Activated CD4-positive, alpha-beta T cell treated with anti-CD3 and anti-CD28 coated beads, Interleukin-2, Interleukin-6, amounts not matched to agents 100 ng/mL and 50 ng/mL, durations not matched to agents 16 hours and 8 hours (primary cell): ENCODE results near the gene ZRSR2.
"Not testable (repeated sequence)": the region's sequence is repeated elsewhere in the genome, so short reads cannot be mapped to it uniquely, and the experiment has no call there.

Experiments used
- DNase-seq: peaks from one replicate; pipeline ENCODE4 v3.0.0-alpha.2; 2020

ZRSR2 gene

DNA sequence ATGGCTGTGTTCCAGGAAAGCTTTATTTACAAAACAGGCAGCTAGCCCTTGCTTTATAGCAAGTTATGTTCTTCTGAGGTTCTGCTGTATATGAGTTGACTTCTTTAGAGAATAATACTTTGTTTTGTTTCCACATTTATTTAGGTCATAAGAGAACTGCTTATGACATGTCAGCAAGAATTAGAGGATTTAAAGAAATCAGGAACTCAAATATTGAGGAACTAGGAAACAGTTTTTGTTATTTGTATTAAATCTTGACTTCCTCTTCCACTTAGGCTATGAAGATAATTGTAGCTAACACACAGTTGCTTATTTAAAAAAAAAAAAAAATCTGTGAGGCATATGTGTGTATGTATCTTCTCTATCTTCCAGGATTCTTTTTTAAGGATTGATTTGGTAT is 14.3 kb downstream of the ZRSR2 start:
- DNase-seq: no peak

- DNase-seq: no peak
These were observed 18.0 kb downstream of the ZRSR2 start for GRCh38 chrX:15808254-15808653.

DNA sequence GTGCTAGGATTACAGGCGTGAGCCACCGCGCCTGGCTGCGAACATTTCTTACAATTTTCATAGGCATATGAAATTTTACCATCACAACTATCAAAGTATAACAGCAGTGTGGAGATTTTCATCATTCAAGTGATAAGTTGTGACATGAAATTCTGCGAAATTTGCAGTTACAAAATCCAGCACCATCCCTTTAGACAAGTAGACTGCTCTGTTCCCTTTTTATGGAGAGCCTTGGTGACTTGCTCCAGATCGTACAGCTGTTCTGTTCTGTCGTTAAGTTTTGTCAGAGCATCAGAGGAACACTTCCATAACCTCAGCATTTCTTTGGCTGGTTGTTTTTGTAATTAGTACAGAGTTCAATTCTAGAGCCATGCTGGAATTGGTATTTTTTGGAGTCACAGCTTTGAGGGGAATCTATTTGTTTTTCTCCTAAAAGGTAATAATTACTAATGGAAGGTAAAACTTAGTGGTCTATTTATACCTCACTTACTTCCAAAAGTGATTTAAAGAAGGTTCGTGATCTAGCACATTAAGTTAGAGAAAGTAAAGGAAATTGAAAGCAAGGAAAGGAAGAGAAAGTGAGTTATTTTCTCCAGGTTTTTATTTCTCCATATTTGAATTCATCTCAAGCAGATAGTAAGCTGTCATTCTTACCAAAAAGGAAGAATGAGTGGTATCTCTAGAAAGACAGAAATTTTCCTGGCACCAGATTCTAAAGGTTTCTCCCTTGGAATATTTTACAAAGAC is 22.1 kb downstream of the ZRSR2 start:
- no peak for DNase-seq

- DNase-seq: no peak
These were observed 23.1 kb downstream of the ZRSR2 start for GRCh38 chrX:15813416-15813815.

DNA sequence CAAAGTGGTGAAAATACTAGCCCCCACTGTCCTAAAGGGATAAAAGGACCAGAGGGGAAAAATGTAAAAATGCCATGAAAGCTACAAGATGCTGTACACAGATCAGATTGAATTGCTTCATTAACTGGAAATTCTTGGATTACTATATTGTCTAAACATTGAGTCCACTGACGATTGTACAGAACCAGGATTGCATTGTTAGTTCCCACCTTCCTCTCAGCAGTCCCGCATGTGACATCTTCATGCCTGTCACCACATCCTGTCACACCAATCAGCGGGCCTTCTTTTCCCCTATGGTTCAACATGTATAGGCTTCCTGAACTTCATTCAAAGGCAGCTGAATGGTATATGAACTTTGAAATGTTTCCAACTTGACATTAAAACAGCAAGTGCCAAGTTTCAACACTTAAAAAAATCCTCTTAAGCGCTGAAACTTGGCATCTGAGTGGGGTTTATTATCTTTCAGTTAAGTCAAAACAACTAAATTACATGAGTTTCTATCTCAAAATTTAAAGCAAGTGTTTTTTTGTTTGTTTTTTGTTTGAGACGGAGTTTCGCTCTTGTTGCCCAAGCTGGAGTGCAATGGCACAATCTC is 24.6 kb downstream of the ZRSR2 start:
- peak; percentile 17 for DNase-seq

DNA sequence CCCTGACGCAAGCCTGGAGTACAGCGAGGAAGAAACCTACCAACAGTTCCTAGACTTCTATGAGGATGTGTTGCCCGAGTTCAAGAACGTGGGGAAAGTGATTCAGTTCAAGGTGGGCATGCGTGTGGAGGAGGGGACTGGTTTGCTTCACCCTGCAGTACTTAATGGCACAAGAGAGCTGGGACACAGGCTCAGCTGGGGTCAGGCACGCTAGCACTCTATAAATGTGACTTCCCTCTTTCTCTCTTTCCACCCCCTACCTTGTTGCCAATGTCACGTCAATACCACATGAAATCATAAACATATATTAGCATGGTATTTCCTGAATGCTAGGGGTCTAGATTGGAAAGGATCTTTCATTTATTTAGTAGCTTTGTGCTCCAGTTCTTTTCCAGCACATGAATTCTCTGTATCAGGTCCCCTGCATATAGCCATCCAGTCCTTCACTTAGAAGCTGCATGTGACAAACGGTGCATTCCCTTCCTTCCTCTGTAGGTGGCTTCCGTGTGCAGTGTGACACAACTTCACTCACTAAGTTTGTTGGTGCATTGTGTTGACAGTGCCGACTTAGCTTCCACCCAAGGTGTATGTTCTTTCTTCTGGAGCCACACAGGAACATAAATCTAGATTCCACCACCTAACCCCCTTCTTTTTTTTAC is 25.6 kb downstream of the ZRSR2 start:
- DNase-seq: peak; percentile 57

DNA sequence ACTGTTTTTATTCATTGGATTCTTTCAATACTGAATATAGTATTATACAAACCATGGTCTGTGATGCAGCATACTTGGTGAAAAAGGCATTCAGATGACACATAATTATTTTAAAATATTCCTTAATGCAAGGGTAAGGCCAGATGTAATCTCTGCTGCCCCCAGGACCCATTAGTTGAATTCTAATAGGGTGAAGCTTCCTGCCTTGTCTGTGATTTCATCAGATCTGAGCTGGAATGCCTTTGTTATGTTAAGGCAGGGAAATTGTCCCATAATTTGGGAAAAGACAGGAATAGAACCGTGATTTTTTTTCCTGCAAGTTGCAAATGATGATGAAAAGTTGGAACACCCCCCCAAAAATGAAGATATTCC is 26.1 kb downstream of the ZRSR2 start:
- DNase-seq: no peak

DNA sequence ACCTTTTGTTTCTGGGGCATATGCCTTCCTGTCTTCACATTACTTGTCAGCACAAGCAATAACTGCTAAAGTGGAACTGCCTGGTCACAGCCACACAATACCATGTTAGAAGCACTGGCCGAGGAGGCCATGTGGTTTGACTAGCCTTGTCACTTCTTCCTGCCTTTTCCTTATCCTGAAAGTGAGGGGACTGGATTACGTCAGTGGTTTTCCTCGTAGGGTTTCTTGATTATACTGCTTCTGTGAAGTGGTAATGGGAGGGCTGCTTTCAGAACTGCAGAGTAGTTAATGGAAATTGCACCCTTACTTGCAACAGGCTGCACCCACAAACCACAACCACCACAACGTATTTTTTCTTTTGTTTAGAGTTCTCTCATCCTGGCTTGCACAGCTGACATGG is 26.6 kb downstream of the ZRSR2 start:
- DNase-seq: peak; percentile 79

DNA sequence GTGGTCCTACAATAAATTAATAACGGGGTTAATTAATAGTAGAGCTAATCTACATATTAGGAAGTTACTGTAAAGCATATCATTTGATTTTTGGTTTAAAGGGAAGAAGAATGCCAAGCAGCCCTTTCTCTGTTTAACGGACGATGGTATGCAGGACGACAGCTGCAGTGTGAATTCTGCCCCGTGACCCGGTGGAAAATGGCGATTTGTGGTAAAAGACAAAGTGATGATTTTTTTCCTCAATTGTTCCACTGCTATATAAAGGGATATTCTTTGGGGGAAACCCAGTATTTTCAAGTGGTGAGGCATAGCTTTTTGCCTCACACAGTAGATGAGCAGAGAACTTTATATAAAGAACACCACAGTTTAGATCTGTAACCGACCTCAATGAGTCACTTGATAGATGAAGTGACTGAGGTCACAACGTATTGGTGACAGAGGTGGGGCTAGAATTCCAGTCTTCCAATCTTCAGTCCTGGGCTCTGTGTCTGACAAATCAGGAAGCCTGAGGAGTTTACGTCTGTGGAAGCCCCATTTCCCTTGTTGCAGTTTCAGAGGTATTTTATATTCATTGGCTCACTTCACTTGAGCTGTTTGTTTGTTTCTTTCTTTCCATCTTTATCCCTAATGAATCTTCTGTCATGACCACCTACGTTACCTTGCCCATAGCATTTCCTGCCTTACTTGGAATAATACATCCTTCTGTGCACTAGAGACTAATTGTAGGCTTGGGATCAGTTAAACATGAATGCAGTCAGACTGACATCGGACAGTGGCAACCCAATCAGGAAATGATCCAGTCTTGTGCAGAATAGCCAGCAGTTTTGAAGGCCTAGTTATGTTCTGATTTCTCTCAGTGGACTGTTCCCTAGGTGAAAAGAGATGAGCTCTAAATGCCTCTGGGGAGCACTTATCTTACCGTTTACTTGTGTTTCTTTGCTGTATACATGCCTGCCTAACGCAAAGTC is 30.1 kb downstream of the ZRSR2 start:
- DNase-seq: peak; percentile 8

DNA sequence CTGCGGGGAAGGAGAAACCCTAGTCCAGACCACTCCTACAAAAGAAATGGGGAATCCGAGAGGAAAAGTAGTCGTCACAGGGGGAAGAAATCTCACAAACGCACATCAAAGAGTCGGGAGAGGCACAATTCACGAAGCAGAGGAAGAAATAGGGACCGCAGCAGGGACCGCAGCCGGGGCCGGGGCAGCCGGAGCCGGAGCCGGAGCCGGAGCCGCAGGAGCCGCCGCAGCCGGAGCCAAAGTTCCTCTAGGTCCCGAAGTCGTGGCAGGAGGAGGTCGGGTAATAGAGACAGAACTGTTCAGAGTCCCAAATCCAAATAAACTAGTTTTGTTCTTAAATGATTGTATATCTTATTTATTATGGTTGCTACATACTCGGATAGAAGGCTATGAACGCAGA is 32.6 kb downstream of the ZRSR2 start:
- no peak for DNase-seq

DNA sequence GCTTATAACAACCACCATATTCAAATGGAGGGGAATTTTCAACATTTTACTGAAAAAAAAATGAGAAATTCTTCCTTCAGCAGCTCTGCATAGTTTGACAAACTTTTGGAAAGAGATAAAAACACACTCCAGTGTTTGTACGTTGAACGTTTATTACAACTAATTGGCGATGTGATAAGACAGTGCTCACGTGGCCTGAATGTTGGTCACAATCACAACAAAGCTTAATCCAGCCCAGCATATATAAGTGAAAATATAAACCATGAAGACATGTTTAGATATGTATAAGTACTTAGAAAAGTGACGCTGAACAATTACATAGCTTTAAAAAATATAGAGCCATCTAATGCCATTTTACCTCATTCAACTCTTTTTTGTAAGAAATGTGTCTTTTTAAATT is 35.7 kb downstream of the ZRSR2 start:
- no peak for DNase-seq

- no peak for DNase-seq
These were observed 38.9 kb downstream of the ZRSR2 start for GRCh38 chrX:15829217-15829616.

DNA sequence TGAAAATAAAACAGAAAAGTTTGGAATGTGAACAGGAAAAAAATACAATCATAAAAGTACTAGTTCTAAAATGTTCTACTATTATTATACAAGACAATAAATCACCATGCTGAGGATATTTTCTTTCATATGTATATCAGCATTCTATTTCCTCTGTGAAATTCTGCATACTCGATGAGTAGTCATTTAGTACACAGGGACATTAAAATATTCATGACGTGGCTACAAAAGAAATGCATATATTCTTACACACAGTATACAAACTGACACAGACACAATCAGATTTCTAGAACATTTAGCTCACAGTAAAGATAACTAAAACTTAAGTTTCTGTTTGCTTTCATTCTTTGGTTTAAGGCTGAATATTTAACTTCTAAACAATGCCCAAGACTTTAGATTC is 41.1 kb downstream of the ZRSR2 start:
- not testable (repeated sequence) for DNase-seq

GRCh38 chrX:15834053-15834452 is 43.8 kb downstream of the ZRSR2 start:
- DNase-seq: no peak

DNA sequence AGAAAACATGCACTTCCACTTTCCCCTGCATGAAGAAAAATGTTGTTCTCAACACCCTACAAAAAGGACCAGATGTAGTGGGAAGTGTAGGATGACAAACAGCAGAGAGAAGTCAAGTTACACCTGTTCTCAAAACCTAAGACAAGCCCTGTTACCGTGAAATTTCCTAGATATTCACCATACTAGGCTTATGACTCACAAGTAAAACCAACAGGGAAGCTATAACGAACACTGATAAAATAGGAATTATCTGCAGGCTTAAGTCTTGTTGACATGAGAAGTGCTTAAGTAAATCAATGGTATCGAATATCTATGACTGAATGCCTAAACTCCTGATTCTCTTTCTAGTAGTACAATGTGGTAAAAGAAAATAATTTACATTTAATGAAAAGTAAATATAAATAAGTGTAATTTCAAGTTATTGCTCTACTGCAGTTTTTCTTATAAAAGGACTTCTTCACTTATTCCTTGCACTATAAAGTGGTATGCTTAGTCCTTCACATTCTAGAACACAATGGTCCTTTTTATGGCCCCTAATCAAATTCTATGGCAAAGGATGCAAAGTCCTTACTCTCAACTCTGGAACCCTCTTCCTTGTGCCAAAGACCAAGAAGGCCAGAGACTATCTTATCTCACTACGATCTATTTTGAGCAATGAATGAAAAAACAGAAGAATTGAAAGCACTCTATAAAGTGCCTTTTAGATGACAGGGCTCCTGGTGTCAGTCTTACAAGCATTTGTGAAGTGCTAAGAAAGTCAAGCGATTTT is 44.7 kb downstream of the ZRSR2 start:
- no peak for DNase-seq

GRCh38 chrX:15838017-15838416 is 47.7 kb downstream of the ZRSR2 start:
- DNase-seq: peak; percentile 9

DNA sequence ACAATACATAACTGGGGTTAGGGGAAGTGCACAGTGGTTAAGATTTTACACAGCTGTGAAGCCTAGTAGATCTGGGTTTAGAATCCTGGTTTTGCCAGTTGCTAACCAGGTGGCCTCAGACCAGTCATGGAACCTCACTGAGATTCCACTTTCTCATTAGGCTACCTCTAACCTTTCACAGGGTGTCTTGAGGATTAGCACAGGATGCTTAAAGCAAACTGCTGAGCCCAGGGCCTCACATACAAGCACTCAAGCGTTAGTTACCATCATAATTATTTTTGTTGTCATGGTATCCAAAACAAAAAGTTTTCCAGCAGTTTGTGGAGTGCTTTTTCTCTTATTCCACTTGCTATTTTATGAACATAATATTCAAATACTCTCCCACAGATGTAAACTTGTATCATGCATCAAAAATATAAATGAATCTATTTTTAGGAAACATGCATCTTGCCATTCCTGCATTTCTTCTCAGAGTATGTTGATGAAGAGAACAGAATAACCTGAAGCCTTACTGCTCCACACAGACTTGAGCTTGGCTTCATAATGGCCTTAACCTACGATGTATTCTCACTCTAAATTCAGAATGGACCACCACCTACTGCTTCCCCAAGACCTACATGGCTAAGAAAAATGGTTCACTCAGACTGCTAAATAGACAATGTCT is 51.7 kb downstream of the ZRSR2 start:
- no peak for DNase-seq

- DNase-seq: no peak
These were observed 53.7 kb downstream of the ZRSR2 start for GRCh38 chrX:15843960-15844359.

- no peak for DNase-seq
These were observed 58.3 kb downstream of the ZRSR2 start for GRCh38 chrX:15848576-15848975.

GRCh38 chrX:15849555-15849954 is 59.3 kb downstream of the ZRSR2 start:
- no peak for DNase-seq

DNA sequence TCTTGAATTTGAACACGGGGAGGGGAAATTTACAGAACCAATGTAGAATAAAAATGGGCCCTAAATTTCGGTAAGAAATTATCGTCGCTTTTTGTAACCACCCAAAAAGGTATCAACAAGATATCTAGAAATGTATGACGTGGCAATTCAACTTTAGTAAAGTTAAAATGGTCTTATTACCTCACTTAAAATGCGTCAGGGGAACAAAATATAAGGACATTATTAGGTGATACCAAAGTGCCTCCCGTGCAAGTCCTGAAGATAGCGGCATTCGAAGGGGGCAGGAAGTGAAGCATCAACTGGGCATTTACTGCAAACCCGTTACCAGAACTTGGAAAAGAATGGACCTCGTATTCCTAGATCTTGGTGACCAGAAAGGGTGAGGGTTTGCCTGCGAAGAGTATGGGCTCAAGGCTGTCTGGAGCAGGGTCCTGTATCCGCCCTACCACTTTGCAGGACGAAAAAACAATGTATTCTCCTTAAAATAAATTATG is 63.3 kb downstream of the ZRSR2 start:
- DNase-seq: peak; percentile 4
